Measurements from ENCODE around the gene GATAD1.
"Not testable (repeated sequence)": the region's sequence is repeated elsewhere in the genome, so short reads cannot be mapped to it uniquely, and the experiment has no call there.

Gene GATAD1

GRCh38 chr7:92478711-92479110 is 31.4 kb downstream of the GATAD1 start:
- DNase-seq (ENCODE audit: insufficient read length, low spot score) (no peak), FAIRE-seq (no peak)

GRCh38 chr7:92479146-92479545 is 31.9 kb downstream of the GATAD1 start:
- DNase-seq (ENCODE audit: insufficient read length, low spot score); FAIRE-seq: not testable (repeated sequence)

DNA sequence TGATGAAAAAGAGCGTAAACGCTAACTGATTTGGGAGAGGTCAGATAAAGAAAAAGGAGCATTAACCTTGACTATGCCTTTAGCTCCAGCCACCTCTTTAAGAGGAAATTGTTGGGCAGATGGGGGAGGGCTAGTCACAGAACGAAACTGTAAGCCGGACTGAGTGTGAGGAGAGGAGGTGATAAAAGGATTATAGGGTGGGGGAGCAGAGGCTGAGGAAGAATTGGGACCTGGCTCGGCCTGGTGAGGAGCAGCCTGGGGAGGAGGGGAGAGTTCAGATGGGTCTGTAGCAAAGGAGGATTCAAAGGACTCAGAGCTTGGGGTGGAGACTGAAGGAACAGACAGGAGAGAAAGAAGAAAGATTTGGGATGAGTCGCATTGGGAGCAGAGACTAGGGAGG is 36.3 kb downstream of the GATAD1 start:
- DNase-seq (ENCODE audit: insufficient read length, low spot score); FAIRE-seq: not testable (repeated sequence)

GRCh38 chr7:92484226-92484625 is 36.9 kb downstream of the GATAD1 start:
- not testable (repeated sequence) for FAIRE-seq; DNase-seq (ENCODE audit: insufficient read length, low spot score)

- DNase-seq (ENCODE audit: insufficient read length, low spot score), result no peak
- no peak for FAIRE-seq
These were observed 38.1 kb downstream of the GATAD1 start for GRCh38 chr7:92485267-92485892.

DNA sequence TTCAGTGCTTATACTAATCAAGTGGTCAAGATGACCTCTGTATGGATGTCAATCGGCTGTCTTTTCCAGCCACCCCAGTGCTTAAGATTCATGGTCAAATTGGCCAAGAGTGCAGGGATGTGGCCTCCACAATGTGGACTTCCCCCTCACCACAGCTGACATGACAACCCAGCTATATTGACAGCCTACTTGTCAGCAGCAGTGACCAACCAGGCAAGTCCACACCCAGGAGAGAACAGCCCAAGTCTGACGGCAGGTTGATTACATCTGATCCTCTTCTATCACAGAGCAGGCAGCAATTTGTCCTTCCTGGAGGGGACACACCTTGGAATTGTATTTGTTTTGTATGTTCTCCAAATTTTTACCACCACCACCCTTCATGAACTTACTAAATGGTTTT is 38.7 kb downstream of the GATAD1 start:
- no peak for DNase-seq (ENCODE audit: insufficient read length, low spot score)
- FAIRE-seq, result no peak

DNA sequence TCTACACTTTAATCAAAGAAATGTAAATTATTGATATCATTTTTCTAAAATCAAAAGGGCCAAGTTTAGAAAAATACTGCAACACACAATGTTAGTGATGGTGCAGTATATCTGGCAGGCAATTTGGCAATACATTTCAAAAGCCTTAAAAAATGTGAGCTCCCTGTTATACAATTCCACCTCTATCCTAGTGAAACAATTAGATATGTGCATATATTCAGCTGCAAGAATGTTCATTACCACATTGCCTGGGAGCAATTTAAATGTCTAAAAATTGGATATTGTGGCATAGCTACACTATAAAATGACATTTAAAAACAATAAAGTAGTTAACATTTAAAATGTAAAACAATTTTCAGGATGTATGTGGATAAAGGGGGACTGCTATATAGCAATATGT is 40.5 kb downstream of the GATAD1 start:
- no peak for DNase-seq (ENCODE audit: insufficient read length, low spot score)
- no peak for FAIRE-seq

GRCh38 chr7:92489634-92490033 is 42.4 kb downstream of the GATAD1 start:
- DNase-seq (ENCODE audit: insufficient read length, low spot score) (no peak), FAIRE-seq (peak; percentile 48)

GRCh38 chr7:92496876-92497275 is 49.6 kb downstream of the GATAD1 start:
- DNase-seq (ENCODE audit: insufficient read length, low spot score), result no peak
- no peak for FAIRE-seq

GRCh38 chr7:92498557-92498956 is 51.3 kb downstream of the GATAD1 start:
- no peak for DNase-seq (ENCODE audit: insufficient read length, low spot score)
- no peak for FAIRE-seq

- FAIRE-seq (no peak), DNase-seq (ENCODE audit: insufficient read length, low spot score) (no peak)
These were observed 56.5 kb downstream of the GATAD1 start for GRCh38 chr7:92503767-92504166.

DNA sequence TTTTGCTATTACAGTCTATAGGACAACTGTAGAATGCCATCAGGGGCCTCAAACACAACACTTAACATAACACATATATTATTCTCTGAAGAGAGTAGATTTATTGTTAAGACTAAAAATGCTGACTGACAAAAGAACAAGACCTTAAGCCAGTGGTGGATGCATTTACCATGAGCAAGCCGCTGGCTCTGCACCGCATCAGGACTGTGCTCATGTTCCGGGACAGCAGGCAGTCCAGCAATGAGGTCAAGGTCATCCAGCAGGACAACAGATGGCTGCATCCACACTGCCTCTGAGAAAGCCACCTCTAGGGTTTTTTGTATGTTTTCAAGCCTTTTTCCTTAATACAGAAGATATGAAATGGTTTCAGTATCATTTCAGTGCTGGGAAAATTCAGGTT is 57.3 kb downstream of the GATAD1 start:
- no peak for DNase-seq (ENCODE audit: insufficient read length, low spot score)
- FAIRE-seq, result no peak

GRCh38 chr7:92506363-92506762 is 59.1 kb downstream of the GATAD1 start:
- DNase-seq (ENCODE audit: insufficient read length, low spot score), result no peak
- no peak for FAIRE-seq

DNA sequence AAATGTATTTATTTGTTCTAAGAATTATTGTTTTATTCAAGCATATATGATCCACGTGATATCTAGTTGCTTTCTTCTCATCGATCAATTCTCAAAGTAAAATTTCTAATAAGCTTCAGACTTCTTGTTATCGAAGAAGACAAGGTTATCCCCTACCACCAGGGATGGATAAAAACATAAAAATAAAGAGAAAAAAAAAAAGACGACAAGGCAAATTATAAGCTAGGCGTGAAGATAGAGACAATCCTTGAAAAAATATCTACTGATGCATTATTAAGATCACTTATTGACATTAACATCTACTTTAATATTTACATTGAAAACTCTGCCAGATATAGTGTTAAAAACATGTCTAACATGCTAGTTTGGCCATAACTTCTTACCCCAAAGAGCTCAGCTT is 61.7 kb downstream of the GATAD1 start:
- DNase-seq (ENCODE audit: insufficient read length, low spot score) (no peak), FAIRE-seq (no peak)

Measured in GM19239 (cell line).